Renal cortical epithelial cell (primary cell): ENCODE results near the gene ATP8A1. TPM values are rescaled to one million over a fixed set of nuclear protein-coding genes. Genes with fewer than 3 reads are reported as not detected.

Experiments used
- DNase-seq: peaks from one replicate; pipeline ENCODE4 v3.0.0-alpha.2; 2011; ENCODE audit warnings: low read depth
- total RNA-seq: library from RNA; depleted of rRNA; stranded (reverse); fragments of >200 nt; gene quantifications from 2 replicates; pipeline ENCODE4 v1.2.3, GENCODE V29; 2014

The ATP8A1 gene
- total RNA-seq, 1 donor from 2014 or later: 38.4 TPM

- DNase-seq: peak; percentile 16
Observed at GRCh38 chr4:42626629-42627146, 30.2 kb downstream of the ATP8A1 start.

GRCh38 chr4:42625329-42625728, 31.6 kb downstream of the ATP8A1 start:
- no peak for DNase-seq

DNA sequence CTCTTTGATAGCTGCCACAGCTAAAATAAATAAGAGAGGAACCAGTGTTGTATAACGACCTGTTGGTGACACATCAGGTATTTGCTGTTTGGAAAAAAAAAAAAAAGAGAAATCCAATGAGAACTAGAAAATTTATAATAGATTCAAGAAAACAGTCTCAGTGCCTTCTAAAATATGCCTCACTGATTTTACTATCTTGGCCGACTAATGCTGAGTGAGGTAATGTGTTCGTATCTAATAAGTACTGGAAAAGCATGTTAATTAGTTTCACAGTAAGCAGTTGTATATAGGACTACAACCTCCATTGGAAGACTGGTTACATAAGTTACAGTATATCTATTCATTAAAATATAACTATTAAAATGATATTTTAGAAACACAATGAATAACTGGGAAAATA, 32.4 kb downstream of the ATP8A1 start:
- DNase-seq: peak; percentile 73

GRCh38 chr4:42618023-42618422, 38.9 kb downstream of the ATP8A1 start:
- no peak for DNase-seq

GRCh38 chr4:42617030-42617429, 39.9 kb downstream of the ATP8A1 start:
- no peak for DNase-seq

GRCh38 chr4:42616572-42616971, 40.3 kb downstream of the ATP8A1 start:
- no peak for DNase-seq

GRCh38 chr4:42615131-42615763, 41.7 kb downstream of the ATP8A1 start:
- no peak for DNase-seq

GRCh38 chr4:42612898-42613297, 44.0 kb downstream of the ATP8A1 start:
- DNase-seq: no peak

GRCh38 chr4:42610941-42611340, 46.0 kb downstream of the ATP8A1 start:
- no peak for DNase-seq

DNA sequence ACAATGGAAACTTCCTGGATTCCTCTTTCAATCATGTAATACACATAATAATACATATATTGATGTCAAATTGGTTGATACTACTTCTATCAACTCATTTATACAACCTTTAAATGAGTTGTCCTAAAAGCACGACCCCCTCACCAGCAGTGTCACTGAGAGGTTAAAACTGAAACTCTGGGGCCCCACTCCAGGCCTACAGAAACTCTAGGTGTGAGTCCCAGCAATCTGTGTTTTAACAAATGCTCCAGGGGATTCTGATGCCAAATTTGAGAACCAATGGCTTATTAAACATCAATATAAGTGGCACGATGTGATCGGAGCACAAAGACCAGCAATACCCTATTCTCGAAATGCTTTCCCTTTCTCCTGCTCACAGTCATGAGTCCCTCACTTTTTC, 47.9 kb downstream of the ATP8A1 start:
- no peak for DNase-seq

- no peak for DNase-seq
Observed at GRCh38 chr4:42608551-42608950, 48.4 kb downstream of the ATP8A1 start.

- peak; percentile 6 for DNase-seq
Observed at GRCh38 chr4:42607011-42607726, 49.7 kb downstream of the ATP8A1 start.

DNA sequence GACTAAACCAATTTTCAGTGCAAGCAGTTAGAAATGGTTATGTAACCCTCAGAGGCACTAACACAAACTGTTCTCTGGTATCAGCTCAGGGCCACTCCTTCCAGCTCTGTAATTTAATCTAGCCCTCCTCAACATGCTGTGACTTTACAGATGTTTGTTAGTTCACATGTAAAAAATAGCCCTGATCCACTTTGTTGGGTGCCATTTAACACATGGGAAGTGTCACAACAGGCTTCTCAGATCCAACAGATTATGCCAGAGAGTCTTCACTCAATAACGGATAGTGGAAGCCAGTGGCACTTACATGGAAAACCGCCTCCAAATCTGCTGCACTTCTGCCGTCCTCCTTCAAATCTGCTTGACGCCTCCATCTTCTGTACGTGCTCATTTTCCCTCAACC, 51.6 kb downstream of the ATP8A1 start:
- DNase-seq: no peak

DNA sequence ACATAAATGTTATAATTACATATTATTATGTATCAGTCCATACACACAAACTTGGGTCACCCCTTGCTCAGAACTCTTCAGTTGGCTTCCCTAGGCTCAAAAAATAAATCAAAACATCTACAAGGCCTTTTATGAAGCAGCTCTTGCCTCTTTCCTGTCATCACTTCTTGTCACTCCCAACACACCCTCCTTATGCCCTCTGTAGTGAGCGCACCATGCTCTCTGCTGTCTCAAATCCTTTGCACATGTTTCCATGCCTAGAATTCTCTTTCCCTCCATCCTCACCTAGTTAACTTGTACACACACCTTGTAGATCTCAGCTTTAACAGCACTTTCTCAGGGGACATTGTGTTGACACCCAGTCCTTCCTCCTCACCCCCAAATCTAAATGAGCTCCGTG, 53.0 kb downstream of the ATP8A1 start:
- no peak for DNase-seq

DNA sequence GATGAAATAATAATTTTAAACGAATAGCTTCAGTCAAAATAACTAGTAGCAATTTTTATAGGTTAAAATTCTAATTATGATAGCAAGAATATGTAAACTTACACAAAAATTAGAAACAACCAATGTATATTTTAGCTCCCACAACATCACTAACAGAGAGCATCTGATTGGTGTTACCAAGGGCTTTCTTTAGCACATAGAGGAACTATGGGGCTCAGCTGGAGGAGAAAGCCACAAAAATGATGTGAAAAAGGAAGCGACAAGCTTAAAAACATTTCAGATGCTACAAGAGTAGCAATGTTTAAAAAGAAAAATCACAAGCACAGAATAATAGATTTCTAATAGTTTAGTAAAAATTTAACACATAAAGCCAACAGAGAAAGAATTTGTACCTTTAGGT, 56.3 kb downstream of the ATP8A1 start:
- DNase-seq: no peak

DNA sequence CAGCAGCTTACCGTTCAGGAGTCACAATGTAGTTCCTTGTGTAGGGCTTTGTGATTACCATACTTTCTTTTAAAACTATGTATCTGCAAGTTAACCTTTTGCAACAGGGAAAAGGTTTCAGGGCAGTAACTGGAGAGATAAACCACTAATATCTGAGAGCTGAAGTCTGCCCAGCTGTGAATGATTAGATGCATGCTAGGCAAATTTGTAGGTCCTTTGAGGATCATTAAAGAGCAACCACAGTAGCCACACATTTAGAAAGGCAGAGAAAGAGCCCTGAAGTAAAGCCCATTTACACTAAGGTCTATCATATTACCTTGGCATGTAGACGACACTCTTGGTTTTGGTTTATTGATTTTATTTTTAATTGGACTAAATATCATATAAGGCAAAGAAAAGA, 60.0 kb downstream of the ATP8A1 start:
- no peak for DNase-seq

GRCh38 chr4:42594888-42595287, 62.0 kb downstream of the ATP8A1 start:
- DNase-seq: no peak

DNA sequence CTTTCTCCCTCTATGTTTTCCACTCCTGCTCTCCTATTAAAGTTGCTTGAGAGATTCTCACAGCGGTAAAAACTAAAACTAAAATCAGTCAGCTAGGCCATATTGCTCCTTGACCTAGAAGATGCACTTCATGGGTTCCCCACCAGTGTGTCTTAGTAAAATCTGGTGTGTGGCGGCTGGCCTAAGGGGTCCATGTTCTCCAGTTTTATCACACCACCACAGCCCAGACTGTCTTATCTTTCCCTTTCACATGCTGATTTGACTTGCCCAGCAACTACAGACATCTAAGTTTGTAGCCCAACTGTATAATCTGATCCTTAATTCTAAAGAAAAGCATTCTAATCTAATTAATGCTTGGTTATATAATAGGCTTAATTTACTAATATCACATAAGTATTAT, 68.0 kb downstream of the ATP8A1 start:
- DNase-seq: no peak

- DNase-seq: no peak
Observed at GRCh38 chr4:42586775-42587174, 70.1 kb downstream of the ATP8A1 start.

GRCh38 chr4:42579903-42580302, 77.0 kb downstream of the ATP8A1 start:
- no peak for DNase-seq

DNA sequence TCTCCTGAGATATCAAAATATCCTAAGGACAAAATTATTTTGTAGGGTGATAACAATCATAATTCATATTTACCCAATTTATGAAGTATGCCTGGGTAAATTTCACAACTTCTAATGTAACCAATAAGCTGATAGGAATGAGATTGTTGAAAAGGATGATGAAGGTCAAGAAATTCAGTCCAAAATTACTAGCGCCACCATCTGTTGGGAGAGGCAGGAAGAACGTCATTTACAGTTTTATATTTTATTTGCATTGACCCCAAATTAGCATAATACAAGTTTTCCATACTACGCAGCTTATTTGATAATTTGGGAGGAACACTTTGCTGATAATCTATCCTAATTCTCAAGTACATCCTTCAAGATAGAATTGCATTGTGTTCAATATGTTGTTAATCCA, 78.7 kb downstream of the ATP8A1 start:
- DNase-seq: no peak

- peak; percentile 24 for DNase-seq
Observed at GRCh38 chr4:42574870-42575430, 82.0 kb downstream of the ATP8A1 start.

DNA sequence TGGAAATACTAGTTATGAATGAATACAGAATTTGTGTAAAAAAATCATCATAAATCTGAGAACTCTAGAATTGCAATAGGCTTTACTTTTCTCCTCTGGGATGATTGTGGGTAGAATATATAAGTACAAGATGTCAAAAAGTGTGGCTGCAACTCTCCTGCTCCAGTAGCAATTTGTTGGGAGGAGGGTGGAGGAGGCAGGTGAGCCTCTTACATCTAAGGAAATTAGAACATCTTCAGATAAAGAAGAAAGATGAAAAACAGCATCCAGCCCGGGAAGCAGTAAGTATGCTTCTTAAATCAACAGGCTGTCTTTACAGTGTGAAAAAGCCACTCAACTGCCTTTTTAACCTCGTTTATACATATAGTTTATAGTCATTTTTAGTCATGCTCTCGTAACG, 83.7 kb downstream of the ATP8A1 start:
- no peak for DNase-seq
